ENCODE measurements around the gene GADD45A.

Gene GADD45A

DNA sequence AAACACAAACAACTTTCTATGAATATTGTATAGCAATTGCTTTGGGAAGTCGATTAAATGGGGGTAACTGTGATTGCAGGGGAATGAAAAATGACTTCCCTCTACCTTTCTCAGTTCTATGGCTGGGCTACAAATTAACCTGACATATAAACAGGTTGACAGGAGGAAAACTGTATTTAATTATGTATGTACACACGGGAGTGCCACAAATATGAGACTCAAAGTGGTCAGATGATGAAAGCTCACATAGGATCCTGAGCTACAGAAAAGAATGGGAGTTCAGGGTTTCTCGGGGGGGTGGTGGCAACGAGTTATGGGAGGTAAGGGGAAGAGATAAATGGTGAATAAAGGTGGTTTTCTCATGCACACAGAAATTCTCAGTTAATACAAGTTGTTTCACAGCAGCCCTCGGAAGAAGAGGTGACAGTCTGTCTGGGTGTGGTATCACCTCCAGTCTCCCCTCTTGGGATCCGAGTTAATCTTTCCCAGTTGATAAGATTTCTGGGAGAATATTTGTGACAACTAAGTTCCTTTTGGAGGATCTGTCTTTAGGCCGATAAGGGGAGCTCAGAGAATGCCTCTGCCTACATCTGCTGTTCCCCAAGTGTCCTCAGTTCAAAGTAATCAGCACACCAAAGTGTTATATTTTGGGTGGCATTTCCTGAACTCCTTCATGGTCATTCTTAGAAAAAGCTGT lies 26.3 kb downstream of the GADD45A start:
- DNase-seq, result no peak
- Histone ChIP-seq H3K27ac (no peak overlapping the region), H3K4me3 (ENCODE audit: low read depth, low read length) (no peak overlapping the region), H3K27me3 (ENCODE audit: insufficient read depth, low read depth, severe bottlenecking) (no peaks in the 10 kb centered on the region), H3K9me3 (ENCODE audit: severe bottlenecking) (no peaks in the 10 kb centered on the region), H3K36me3 (peaks cover 8% of the 10 kb centered on the region)
- TF ChIP-seq, protein P1, sequence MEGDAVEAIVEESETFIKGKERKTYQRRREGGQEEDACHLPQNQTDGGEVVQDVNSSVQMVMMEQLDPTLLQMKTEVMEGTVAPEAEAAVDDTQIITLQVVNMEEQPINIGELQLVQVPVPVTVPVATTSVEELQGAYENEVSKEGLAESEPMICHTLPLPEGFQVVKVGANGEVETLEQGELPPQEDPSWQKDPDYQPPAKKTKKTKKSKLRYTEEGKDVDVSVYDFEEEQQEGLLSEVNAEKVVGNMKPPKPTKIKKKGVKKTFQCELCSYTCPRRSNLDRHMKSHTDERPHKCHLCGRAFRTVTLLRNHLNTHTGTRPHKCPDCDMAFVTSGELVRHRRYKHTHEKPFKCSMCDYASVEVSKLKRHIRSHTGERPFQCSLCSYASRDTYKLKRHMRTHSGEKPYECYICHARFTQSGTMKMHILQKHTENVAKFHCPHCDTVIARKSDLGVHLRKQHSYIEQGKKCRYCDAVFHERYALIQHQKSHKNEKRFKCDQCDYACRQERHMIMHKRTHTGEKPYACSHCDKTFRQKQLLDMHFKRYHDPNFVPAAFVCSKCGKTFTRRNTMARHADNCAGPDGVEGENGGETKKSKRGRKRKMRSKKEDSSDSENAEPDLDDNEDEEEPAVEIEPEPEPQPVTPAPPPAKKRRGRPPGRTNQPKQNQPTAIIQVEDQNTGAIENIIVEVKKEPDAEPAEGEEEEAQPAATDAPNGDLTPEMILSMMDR (IDR thresholded peaks at IDR 0.05; ENCODE audit: low read depth, low read length), result no peak

DNA sequence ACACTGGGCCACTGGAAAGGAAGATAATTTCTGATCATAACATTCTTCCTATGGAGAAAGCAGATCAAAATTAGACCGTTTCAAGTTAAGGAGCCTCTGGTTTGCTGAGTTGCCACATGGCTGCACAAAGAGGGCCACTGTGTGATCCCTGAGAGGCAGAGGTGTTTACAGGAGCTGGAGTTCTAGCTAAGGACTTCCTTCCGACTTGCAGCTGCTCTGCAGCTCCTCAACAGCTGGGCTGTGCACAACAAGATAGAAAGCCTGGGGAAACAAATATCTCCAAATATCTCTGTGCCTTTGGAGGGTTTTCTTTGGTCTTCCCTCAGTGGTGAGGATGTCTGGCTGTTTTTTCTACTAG lies 26.8 kb downstream of the GADD45A start:
- Histone ChIP-seq H3K27me3 (ENCODE audit: insufficient read depth, low read depth, severe bottlenecking) (no peaks in the 10 kb centered on the region), H3K27ac (no peak overlapping the region), H3K9me3 (ENCODE audit: severe bottlenecking) (no peaks in the 10 kb centered on the region), H3K4me3 (ENCODE audit: low read depth, low read length) (no peak overlapping the region), H3K36me3 (peaks cover 6% of the 10 kb centered on the region)
- TF ChIP-seq, protein P1 (IDR thresholded peaks at IDR 0.05; ENCODE audit: low read depth, low read length), result no peak
- no peak for DNase-seq

DNA sequence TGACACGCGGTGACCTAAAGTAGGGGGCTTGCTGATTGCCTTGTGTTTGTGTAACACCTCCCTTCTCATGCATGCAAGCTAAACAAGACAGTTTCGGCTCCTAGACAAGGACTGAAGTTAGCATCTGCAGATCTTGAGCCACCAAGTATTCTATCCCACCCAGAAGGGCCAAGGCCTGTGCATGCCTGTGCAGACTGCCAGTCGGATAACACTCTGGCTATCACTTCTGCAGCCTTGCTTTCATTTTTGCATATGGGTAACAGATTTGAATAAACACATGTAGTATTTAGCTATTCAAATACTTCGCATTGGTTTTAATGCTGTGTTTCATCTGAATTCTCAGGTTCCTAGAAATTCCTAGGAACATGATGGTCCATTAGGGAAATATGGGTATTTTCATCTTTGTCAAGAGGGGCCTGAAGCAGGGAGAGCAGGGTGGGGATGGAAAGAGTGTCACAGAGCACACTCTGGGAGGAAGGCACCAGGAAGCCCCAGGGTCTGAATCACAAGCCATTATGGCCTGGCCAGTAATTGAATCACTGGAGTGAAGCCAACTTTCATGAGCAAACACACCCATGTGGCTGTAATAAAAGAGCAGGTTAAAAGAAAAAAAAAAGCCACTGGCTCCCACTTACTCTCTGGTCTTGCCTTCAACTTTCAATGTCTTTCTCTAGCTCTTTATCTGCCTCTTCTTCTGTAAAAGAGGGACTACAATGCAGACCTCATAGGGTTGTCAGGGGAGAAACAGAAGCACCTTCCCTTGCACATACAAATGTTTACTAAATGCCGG lies 28.3 kb downstream of the GADD45A start:
- no peaks in the 10 kb centered on the region for H3K9me3 ChIP-seq (ENCODE audit: severe bottlenecking)
- TF ChIP-seq, protein P1 (IDR thresholded peaks at IDR 0.05; ENCODE audit: low read depth, low read length), result no peak
- no peak overlapping the region for H3K4me3 ChIP-seq (ENCODE audit: low read depth, low read length)
- no peak overlapping the region for H3K27ac ChIP-seq
- H3K27me3 ChIP-seq (ENCODE audit: insufficient read depth, low read depth, severe bottlenecking), result no peaks in the 10 kb centered on the region
- H3K36me3 ChIP-seq, result no peaks in the 10 kb centered on the region
- no peak for DNase-seq

DNA sequence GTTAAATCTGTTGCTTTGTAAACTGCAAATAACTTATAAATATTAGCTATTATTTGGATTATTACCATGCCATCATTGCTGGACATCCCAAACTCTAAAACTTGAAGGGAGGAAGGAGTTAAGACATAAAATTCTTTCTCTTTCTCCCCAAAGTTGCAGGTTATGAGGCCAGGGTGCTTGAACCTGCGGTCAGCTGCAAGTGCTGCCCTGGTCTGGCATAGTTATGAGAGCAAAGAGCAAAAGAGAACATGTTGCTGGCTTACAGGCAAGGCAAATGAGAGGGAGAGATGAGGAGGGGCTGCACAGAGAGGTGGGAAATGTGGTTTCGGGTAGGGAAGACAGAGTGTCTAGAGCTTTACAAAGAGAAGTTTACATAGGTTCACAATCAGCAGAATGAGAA lies 30.8 kb downstream of the GADD45A start:
- Histone ChIP-seq H3K4me3 (ENCODE audit: low read depth, low read length) (no peak overlapping the region), H3K9me3 (ENCODE audit: severe bottlenecking) (no peaks in the 10 kb centered on the region), H3K27ac (no peak overlapping the region), H3K27me3 (ENCODE audit: insufficient read depth, low read depth, severe bottlenecking) (no peaks in the 10 kb centered on the region), H3K36me3 (no peaks in the 10 kb centered on the region)
- DNase-seq, result no peak
- TF ChIP-seq, protein P1 (IDR thresholded peaks at IDR 0.05; ENCODE audit: low read depth, low read length), result no peak

DNA sequence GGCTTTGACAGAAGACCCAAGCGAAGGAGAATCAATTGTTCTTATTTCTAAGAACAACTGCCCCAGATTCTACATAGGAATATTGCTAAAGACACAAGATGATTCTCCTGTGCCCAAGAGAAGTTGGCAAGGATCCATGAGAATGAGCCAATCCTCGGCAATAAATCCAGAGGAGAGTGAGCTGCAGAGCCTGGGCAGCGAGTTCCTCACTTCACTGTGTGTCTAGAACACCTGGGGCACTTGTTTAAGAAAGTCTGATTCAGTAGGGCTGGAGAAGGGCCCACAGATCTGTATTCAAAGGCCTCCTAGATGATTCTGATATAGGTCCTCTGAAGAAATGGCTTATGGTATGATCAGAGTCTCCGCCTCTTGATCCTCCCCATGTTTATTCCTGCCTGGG lies 31.8 kb downstream of the GADD45A start:
- H3K27ac ChIP-seq, result no peak overlapping the region; the same call in 1 of the 2 replicates
- DNase-seq, result no peak

More for the DNA sequence above, 31.8 kb downstream of the GADD45A start:
- Histone ChIP-seq H3K9me3 (ENCODE audit: severe bottlenecking) (no peaks in the 10 kb centered on the region), H3K36me3 (no peaks in the 10 kb centered on the region), H3K4me3 (ENCODE audit: low read depth, low read length) (no peak overlapping the region), H3K27me3 (ENCODE audit: insufficient read depth, low read depth, severe bottlenecking) (no peaks in the 10 kb centered on the region)
- TF ChIP-seq, protein P1 (IDR thresholded peaks at IDR 0.05; ENCODE audit: low read depth, low read length), result no peak

Measured in WERI-Rb-1 (cell line).